HT1080 (cell line): ENCODE measurements around the gene CREB3L2. TPM values are rescaled to one million over a fixed set of nuclear protein-coding genes. Genes with fewer than 3 reads are reported as not detected.

Experiments
- DNase-seq: peaks from one replicate; pipeline ENCODE4 v3.0.0-alpha.2; 2015; ENCODE audit warnings: low read depth
- total RNA-seq: library from RNA; depleted of rRNA; stranded (reverse); fragments of >200 nt; shearing (Covaris generic); gene quantifications from 2 replicates; pipeline ENCODE4 v1.2.3, GENCODE V29; 2014

The CREB3L2 gene
- total RNA-seq, 1 experiment from 2014 or later, result 18.8 TPM

DNA sequence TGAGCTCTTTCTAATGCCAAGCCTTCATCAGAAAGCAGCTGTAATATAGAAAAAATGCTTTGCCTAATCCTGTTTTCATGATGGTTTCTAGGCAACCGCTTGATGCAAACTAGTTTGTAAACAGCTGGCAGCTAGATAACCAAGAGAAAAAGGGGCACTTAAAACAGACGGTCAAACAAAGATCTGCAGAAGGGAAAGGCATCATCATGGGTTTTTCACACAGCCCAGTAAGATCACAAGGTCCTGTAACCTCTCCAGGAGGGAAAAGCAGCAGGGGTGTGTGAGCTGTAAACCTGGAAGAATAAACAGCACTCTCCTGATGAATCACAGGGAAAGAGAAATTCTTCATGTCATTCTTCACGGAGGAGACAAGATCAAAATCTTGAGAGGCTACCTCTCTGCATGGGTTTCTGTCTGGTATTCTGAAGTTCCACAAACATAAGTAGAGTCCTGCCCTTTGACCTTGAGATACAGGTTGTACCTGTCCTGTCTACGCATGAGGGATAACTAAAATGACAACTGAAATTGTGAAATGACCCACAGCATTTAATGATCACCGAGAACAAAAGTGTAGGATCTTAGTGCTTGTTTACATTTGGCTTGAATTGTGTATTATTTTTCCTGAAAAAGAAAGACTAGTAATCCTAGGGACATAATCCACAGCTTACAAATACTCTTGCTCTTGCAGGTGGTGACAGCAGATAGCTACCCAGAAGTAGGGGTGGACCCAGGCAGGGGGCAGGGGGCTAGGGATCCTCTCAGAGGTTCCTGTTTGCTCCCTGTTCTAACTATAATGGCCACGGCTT lies 48.0 kb downstream of the CREB3L2 start:
- DNase-seq, result peak; percentile 83

DNA sequence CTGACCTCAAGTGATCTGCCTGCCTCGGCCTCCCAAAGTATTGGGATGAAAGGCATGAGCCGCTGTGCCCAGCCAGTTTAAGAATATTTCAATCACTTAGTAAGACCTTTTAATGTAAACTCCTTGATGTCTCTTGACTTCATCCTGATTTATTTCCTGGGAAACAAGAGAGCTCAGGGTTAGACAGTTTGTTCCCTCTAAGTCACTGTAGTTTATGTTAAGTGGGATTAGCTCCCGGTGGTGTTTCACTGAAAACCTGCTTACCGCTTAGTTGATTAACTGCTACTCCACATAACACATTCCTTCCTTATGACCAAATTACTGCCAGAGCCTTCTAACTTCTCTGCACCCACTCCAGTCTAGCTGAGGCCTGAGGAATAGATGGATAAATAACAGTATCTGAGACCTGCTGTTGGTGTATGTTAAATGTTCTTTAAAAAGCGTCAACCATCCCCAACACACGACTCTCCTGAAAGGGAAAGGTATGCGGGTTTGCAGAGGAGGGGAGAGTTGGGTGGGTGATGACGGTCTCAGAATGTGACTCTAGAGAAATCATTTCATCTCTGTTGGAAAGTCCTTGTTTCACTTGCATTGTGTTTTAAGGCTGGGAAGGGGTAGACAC lies 48.7 kb downstream of the CREB3L2 start:
- peak; percentile 50 for DNase-seq

GRCh38 chr7:137952426-137952805 lies 49.5 kb downstream of the CREB3L2 start:
- DNase-seq, result no peak

DNA sequence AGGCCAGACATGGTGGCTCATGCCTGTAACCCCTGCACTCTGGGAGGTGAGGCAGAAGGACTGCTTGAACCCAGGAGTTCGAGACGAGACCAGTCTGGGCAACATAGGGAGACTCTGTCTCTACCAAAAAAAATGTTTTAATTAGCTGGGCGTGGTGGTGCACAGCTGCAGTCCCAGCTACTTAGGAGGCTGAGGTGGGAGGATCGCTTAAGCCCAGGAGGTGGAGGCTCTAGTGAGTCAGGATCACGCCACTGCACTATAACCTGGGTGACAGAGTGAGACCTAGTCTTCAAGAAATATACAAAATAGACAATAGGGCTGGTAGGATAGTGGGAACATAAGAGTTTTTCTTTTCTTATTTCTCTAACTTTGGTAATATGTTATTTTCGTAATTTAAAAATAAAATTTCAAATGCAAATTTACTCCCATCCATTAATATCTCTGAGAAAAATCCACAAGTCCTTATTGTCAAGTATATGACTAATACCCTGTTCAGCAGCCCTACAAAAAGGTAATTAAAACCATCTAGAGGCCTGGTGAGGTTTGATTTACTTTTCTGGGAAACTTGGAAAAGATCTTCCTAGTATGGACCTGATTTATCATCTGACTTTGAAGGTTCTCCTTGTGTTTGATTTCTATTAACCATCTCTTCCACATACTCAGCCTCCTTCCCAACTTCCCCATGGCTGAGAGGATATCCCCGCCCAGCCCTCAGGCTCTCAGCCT lies 50.0 kb downstream of the CREB3L2 start:
- DNase-seq, result no peak

DNA sequence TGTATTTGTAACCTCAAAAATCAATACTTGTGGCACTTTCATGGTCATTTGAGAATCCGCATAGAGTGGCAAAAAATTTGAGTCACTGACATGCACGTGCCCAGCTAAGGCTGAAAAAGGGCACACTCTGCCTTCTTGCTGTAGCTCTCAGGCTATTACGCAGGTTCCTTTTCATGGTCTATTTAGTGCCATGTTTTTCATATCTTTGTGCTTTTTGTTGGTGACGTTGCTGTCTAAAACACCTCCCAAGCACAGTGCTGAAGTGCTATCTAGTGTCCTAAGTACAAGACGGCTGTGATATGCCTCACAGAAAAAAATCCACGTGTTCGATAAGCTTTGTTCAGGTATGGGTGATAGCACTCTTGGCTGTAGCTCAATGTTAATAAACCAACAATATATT lies 50.9 kb downstream of the CREB3L2 start:
- no peak for DNase-seq

GRCh38 chr7:137950263-137950621 lies 51.6 kb downstream of the CREB3L2 start:
- no peak for DNase-seq

GRCh38 chr7:137949416-137950262 lies 52.2 kb downstream of the CREB3L2 start:
- DNase-seq, result no peak

GRCh38 chr7:137948845-137949330 lies 53.0 kb downstream of the CREB3L2 start:
- DNase-seq, result no peak

GRCh38 chr7:137948083-137948844 lies 53.6 kb downstream of the CREB3L2 start:
- no peak for DNase-seq

GRCh38 chr7:137947046-137947445 lies 54.8 kb downstream of the CREB3L2 start:
- DNase-seq, result no peak

DNA sequence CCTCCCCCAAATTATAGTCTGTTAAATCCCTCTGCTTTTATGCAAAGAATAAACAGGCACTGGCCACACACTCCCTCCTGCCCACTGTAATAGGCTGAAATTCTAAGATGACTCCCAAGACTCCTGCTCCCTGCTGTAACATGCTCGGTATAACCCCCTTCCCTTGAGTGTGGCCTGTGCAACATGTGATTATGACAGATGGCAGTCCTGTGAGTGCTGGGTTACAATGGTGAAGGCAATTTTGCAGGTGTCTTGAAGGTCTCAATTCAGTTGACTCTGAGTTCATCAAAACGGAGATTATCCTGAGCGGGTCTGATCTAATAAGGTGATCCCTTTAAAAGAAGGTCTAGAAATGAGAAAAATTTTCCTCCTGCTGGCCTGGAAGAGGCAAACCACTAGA lies 55.9 kb downstream of the CREB3L2 start:
- DNase-seq, result no peak

GRCh38 chr7:137944168-137944567 lies 57.7 kb downstream of the CREB3L2 start:
- no peak for DNase-seq

GRCh38 chr7:137943132-137943551 lies 58.7 kb downstream of the CREB3L2 start:
- DNase-seq, result no peak

- no peak for DNase-seq
Observed at GRCh38 chr7:137942484-137943115, 59.3 kb downstream of the CREB3L2 start.

DNA sequence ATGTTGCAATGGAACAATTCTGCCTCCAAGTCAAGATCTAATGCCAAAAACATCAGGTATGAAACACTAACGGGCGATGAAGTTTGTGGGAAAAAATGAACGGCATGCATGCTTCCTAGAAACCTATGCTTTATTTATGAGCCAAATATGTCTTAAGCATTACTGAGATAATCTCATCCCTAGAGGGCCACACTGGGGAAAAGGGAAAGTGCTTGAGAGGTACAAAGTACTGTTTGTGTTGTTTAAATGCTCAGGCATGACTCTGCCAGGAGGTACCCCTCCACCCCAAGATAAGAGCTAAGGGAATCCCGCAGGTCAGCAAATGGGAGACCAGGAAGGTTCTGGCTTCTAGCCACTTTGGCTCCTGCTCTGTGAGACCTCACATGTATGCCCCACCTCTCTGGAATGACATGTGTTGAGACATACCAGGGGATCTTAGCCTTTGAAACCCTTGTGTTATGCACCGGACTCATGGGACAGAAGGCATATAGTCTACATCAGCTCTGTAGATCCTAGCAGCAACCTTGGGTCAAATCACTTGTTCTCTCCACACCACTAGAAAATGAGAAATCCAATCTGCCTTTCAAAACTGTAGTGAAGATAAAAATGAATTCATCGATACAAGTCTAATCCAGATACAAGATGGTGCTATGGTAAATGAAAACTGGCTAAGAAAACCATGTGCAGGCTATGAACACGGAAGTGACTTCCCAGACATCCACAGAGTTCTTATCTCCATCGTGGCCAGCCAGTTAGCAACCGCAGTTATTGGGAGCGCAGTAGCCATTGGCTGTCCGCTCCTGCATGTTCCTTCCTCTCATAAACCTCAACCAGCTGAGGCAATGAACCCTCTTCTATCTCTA lies 61.0 kb downstream of the CREB3L2 start:
- DNase-seq, result no peak

DNA sequence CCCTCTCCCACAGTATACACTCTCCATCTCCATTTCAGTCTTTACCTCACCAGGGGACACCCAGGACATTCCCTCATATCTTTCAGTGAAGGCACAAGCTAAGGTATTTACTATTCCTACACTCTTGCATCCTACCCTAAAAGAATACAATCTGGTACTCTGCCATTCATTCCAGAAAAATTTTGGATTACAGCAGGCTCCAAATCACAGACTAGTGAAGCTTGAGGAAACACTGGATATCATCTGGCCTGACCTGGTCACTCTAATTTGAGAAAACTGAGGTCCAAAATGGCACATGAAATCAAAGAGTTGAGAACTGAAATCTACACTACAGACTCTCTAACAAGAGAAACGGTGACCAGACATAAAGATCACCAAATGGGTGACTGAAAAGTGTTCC lies 61.7 kb downstream of the CREB3L2 start:
- DNase-seq, result no peak

DNA sequence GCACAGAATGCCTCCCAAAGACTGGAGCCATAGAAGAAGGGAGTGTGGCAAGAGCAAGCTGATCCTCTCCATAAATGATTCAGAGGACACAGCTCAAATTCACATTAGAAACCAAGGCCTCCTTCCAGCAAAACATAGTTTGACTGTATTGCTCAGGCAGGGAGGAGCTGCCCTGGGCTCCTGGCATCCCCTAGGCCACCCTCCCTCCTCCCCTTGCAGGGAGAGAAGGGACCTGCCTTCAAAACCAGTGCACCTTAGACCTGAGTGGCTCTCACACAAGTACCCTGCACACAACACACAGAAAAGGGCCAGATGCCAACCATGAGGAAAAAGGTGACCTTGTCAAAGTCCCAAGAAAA lies 64.7 kb downstream of the CREB3L2 start:
- DNase-seq, result no peak

DNA sequence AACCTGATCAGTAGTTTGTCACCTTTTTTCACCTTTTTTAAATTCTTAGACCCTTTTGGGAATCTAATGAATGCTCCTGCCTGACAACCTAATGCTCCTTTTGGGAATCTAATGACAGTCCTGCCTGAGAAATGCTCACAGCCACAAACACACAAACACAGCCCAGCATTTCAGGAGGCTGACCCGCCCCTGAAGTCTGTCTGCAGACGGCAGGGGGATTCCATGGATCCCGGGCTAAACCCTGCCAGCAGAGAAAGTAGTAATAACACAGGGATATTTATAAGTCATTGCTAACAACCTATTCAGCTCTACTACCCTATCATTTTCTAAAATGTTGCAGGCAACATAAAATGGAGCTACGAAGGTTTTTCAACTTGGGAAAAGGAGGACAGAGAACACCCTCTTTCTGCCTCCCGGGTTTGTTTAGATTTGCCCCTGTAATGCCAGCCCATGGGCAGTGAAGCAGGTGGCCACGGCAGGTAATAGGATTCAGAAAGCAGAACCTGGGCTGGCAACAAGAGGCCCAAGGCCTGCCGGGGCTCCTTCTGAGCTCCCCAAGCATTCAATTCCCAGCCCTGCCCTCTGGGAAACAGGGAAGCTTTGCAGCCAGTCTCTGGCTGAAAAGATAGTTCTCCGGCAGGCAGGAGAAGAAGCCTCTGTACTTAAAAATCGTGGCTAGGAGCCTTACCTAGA lies 65.2 kb downstream of the CREB3L2 start:
- no peak for DNase-seq
